GM21619 (cell line): ENCODE data around the gene SF1.

Experiments
- ATAC-seq: cut with Tn5 transposase; IDR thresholded peaks from one replicate; pipeline ENCODE4 v1.9.1; 2021; ENCODE audit not compliant: unreplicated experiment

Gene SF1

GRCh38 chr11:64762674-64763525 is 15.4 kb downstream of the SF1 start:
- ATAC-seq = no peak

GRCh38 chr11:64762277-64762673 is 16.1 kb downstream of the SF1 start:
- ATAC-seq = no peak

GRCh38 chr11:64760759-64761420 is 17.5 kb downstream of the SF1 start:
- ATAC-seq = no peak

- ATAC-seq = no peak
Measured at GRCh38 chr11:64759722-64760719, 18.3 kb downstream of the SF1 start, which contains the start of gene PYGM. PYGM (minus strand) TSS chr11:64759974; CDS start chr11:64759898, 76 bp downstream.

GRCh38 chr11:64759131-64759721 is 19.1 kb downstream of the SF1 start:
- ATAC-seq = no peak

GRCh38 chr11:64758330-64759079 is 19.8 kb downstream of the SF1 start:
- no peak for ATAC-seq

GRCh38 chr11:64757549-64758329 is 20.6 kb downstream of the SF1 start:
- ATAC-seq = no peak

- no peak for ATAC-seq
Measured at GRCh38 chr11:64755681-64756361, 22.5 kb downstream of the SF1 start.

- ATAC-seq = no peak
Measured at GRCh38 chr11:64754919-64755662, 23.3 kb downstream of the SF1 start.

GRCh38 chr11:64754124-64754918 is 24.0 kb downstream of the SF1 start:
- ATAC-seq = no peak

- no peak for ATAC-seq
Measured at GRCh38 chr11:64753380-64754123, 24.8 kb downstream of the SF1 start.

GRCh38 chr11:64753019-64753379 is 25.3 kb downstream of the SF1 start:
- no peak for ATAC-seq

GRCh38 chr11:64752175-64752970 is 26.0 kb downstream of the SF1 start:
- no peak for ATAC-seq

- ATAC-seq = no peak
Measured at GRCh38 chr11:64751580-64751979, 26.8 kb downstream of the SF1 start.

- ATAC-seq = no peak
Measured at GRCh38 chr11:64751136-64751535, 27.2 kb downstream of the SF1 start.
